B cell (primary cell): Measurements from ENCODE around the gene MAGI2. TPM values are rescaled to one million over a fixed set of nuclear protein-coding genes. Genes with fewer than 3 reads are reported as not detected.

Source experiments
- ATAC-seq: fragments of 200-7000 bp; cut with Tn5 transposase; one replicate; pipeline ENCODE4 v1.10.0; 2021; ENCODE audit warnings: low read depth, mild to moderate bottlenecking, moderate number of reproducible peaks, moderate library complexity
- CTCF ChIA-PET: fragments of 350-600 bp; sonication (Branson Sonifier 250); formaldehyde crosslinking; loops from one replicate; lab custom pipeline; 2021; ENCODE audit warnings: antibody characterized with exemption, inconsistent platforms; lab: Charles Lee
- POLR2A ChIA-PET: fragments of 350-600 bp; sonication (Branson Sonifier 250); formaldehyde crosslinking; loops from one replicate; lab custom pipeline; 2021; ENCODE audit warnings: antibody characterized with exemption; lab: Charles Lee
- DNase-seq: peaks from one replicate; pipeline ENCODE4 v3.0.0; 2013
- H2AFZ ChIP-seq: 2 replicates; pipeline ENCODE4 v1.6.1; 2012; ENCODE audit warnings: mild to moderate bottlenecking, low read depth, low read length; ENCODE audit not compliant: insufficient read depth, poor library complexity, severe bottlenecking
- H3K27ac ChIP-seq, 2 donors: 1 replicate in 1 of 2; 2 replicates in 1 of 2; pipeline ENCODE4 v1.5.1; 2012 to 2013; ENCODE audit warnings: low read length in 2 of 2, mild to moderate bottlenecking in 2 of 2, moderate library complexity in 1 of 2
- H3K27me3 ChIP-seq, 4 experiments: fragments of 200-600 bp in 1 of 4; sonication (generic) in 1 of 4; replicated peaks in 1 of 4; 1 replicate in 2 of 4; 2 replicates in 2 of 4; pipeline versions ENCODE4 v1.6.1 to v1.7.0; 2013 to 2016; ENCODE audit warnings: low read length in 3 of 4, mild to moderate bottlenecking in 2 of 4, mixed read lengths in 1 of 4, moderate library complexity in 1 of 4; ENCODE audit not compliant: insufficient read depth in 4 of 4, control insufficient read depth in 3 of 4; ENCODE audit errors: control extremely low read depth in 1 of 4
- H3K36me3 ChIP-seq, 2 experiments: replicated peaks in 1 of 2; 1 replicate in 1 of 2; 2 replicates in 1 of 2; pipeline versions ENCODE4 v1.6.1 to v1.7.1; 2013; ENCODE audit warnings: low read length in 1 of 2; ENCODE audit not compliant: insufficient read depth in 2 of 2, control insufficient read depth in 1 of 2; ENCODE audit errors: control extremely low read depth in 1 of 2, extremely low read depth in 1 of 2
- H3K4me1 ChIP-seq, 2 donors: fragments of 200-600 bp in 1 of 2; sonication (generic) in 1 of 2; 1 replicate in 1 of 2; 2 replicates in 1 of 2; pipeline versions ENCODE4 v1.5.1 to v1.6.1; 2013 to 2017; ENCODE audit warnings: low read length in 2 of 2; ENCODE audit not compliant: control insufficient read depth in 2 of 2, insufficient read depth in 2 of 2
- H3K4me2 ChIP-seq: replicated peaks from 2 replicates; pipeline ENCODE3; 2012; ENCODE audit warnings: mild to moderate bottlenecking, low read depth, low read length; ENCODE audit not compliant: poor library complexity, severe bottlenecking
- H3K4me3 ChIP-seq, 5 experiments: fragments of 200-600 bp in 1 of 5; sonication (generic) in 1 of 5; 1 replicate in 3 of 5; 2 replicates in 2 of 5; pipeline versions ENCODE4 v1.5.1 to v1.7.0; 2011 to 2016; ENCODE audit warnings: low read length in 4 of 5, mild to moderate bottlenecking in 4 of 5, low read depth in 2 of 5, control low read depth in 1 of 5, moderate library complexity in 1 of 5; ENCODE audit not compliant: insufficient read depth in 1 of 5; ENCODE audit errors: control extremely low read depth in 1 of 5, extremely low read depth in 1 of 5
- H3K79me2 ChIP-seq: fragments of 200-600 bp; sonication (generic); one replicate; pipeline ENCODE4 v1.6.0; 2016; ENCODE audit warnings: low read length; ENCODE audit not compliant: control insufficient read depth, insufficient read depth
- H3K9ac ChIP-seq: fragments of 200-600 bp; sonication (generic); 2 replicates; pipeline ENCODE4 v1.6.1; 2017; ENCODE audit warnings: mild to moderate bottlenecking, low read length, moderate library complexity
- H3K9me3 ChIP-seq, 3 donors: one replicate each; pipeline versions ENCODE4 v1.6.1 to v1.7.1; 2013; ENCODE audit warnings: low read length in 2 of 3; ENCODE audit not compliant: control insufficient read depth in 2 of 3, insufficient read depth in 1 of 3; ENCODE audit errors: control extremely low read depth in 1 of 3
- H4K20me1 ChIP-seq: 2 replicates; pipeline ENCODE4 v1.6.0; 2012; ENCODE audit warnings: mild to moderate bottlenecking, low read length; ENCODE audit not compliant: insufficient read depth, control insufficient read depth, poor library complexity, severe bottlenecking
- H3K27ac Mint-ChIP-seq: one replicate; pipeline ENCODE4 v1.8.0; 2021; ENCODE audit warnings: mixed read lengths
- H3K27me3 Mint-ChIP-seq: one replicate; pipeline ENCODE4 v1.8.0; 2021; ENCODE audit warnings: mixed read lengths
- H3K4me1 Mint-ChIP-seq: one replicate; pipeline ENCODE4 v1.8.0; 2021; ENCODE audit warnings: mixed read lengths
- H3K4me3 Mint-ChIP-seq: one replicate; pipeline ENCODE4 v1.8.0; 2021; ENCODE audit warnings: mixed read lengths
- H3K9me3 Mint-ChIP-seq: one replicate; pipeline ENCODE4 v1.8.0; 2022; ENCODE audit warnings: mixed read lengths; ENCODE audit not compliant: insufficient read depth
- EZH2 ChIP-seq: IDR thresholded peaks from 2 replicates; pipeline ENCODE4 v1.6.1; 2012; ENCODE audit warnings: borderline replicate concordance, low read depth, mild to moderate bottlenecking, moderate library complexity, low read length; ENCODE audit not compliant: insufficient read depth, poor library complexity, severe bottlenecking
- WGBS: methylation state at CpG from one replicate; pipeline ENCODE4 v1.1.5; 2013; ENCODE audit warnings: missing lambda C conversion rate; ENCODE audit not compliant: insufficient coverage; 5-methylcytosine and 5-hydroxymethylcytosine counted together
- intact Hi-C: fragments of 100-400 bp; cut with micrococcal nuclease; formaldehyde crosslinking; loops from one replicate; pipeline ENCODE4 v1.10.0; 2022
- polyA plus RNA-seq: library from polyadenylated mRNA; depleted of rRNA; stranded (reverse); fragments of >200 nt; gene quantifications from 2 replicates; pipeline ENCODE4 v1.2.3, GENCODE V29; 2012
- total RNA-seq, 2 donors: library from RNA; stranded (reverse); fragments of 120-200 nt in 1 of 2; gene quantifications; 1 replicate in 1 of 2; 2 replicates in 1 of 2; pipeline versions ENCODE4 v1.2.3 to v1.2.4, GENCODE V29; 2013 to 2022
- TF ChIP-seq, protein P1 (sequence below): fragments of 200-600 bp; IDR thresholded peaks from one replicate; pipeline ENCODE4 v1.8.0; 2022; ENCODE audit warnings: antibody characterized with exemption, mild to moderate bottlenecking

MAGI2 gene
- total and polyA plus RNA-seq, 2 donors (not counting 1 experiment from before 2014, with no cell fraction given): 0.16 to 0.64 TPM

DNA sequence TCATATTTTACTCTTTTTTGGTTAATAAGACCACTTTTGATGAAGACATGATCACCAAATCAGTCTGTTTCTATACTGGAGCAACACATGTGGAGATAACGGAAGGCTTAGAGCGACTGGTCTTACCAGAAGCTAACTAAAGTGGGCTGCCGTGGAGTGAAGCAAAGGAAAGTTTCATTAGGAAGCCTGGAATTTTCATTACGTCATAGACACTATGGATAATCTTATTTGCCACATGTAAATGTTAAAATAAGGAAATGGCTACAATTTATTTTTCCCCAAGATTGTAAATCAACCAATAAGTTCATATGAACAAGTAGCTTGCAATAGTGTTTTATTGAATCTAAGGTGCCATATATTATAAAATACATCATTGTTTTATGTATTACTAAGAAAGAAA is 1469.5 kb downstream of the MAGI2 start:
- no peaks in the 10 kb centered on the region for H4K20me1 ChIP-seq
- intact Hi-C loops: no loop called here
- H2AFZ ChIP-seq: no peak overlapping the region
- H3K27me3 Mint-ChIP-seq: peaks cover 7% of the 10 kb centered on the region
- no peaks in the 10 kb centered on the region for H3K9me3 ChIP-seq
- H3K27ac ChIP-seq: no peak overlapping the region
- ChIA-PET POLR2A (interaction anchor here (0.7 kb wide), 1 partner anchor 52 kb away, joined by 5 read pairs; no protein-coding TSS in a partner anchor), CTCF (interaction anchor here (0.8 kb wide), 1 partner anchor 56 kb away, joined by 3 read pairs; no protein-coding TSS in a partner anchor)
- H3K4me1 ChIP-seq: no peaks in the 10 kb centered on the region
- no peaks in the 10 kb centered on the region for H3K36me3 ChIP-seq
- no peak overlapping the region for H3K4me3 ChIP-seq
- 100% methylated on average over 1 of the region's 4 CpGs for WGBS
- H3K9me3 Mint-ChIP-seq: no peaks in the 10 kb centered on the region
- no peak for DNase-seq
- H3K4me2 ChIP-seq: no peak overlapping the region
- no peak for ATAC-seq
- H3K9ac ChIP-seq: no peak overlapping the region
- H3K27me3 ChIP-seq: no peaks in the 10 kb centered on the region
- TF ChIP-seq, protein P1, sequence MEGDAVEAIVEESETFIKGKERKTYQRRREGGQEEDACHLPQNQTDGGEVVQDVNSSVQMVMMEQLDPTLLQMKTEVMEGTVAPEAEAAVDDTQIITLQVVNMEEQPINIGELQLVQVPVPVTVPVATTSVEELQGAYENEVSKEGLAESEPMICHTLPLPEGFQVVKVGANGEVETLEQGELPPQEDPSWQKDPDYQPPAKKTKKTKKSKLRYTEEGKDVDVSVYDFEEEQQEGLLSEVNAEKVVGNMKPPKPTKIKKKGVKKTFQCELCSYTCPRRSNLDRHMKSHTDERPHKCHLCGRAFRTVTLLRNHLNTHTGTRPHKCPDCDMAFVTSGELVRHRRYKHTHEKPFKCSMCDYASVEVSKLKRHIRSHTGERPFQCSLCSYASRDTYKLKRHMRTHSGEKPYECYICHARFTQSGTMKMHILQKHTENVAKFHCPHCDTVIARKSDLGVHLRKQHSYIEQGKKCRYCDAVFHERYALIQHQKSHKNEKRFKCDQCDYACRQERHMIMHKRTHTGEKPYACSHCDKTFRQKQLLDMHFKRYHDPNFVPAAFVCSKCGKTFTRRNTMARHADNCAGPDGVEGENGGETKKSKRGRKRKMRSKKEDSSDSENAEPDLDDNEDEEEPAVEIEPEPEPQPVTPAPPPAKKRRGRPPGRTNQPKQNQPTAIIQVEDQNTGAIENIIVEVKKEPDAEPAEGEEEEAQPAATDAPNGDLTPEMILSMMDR: no peak
- TF ChIP-seq EZH2: no peak
- H3K79me2 ChIP-seq: no peaks in the 10 kb centered on the region
- H3K4me1 Mint-ChIP-seq: no peaks in the 10 kb centered on the region
- no peak overlapping the region for H3K27ac Mint-ChIP-seq
- no peak overlapping the region for H3K4me3 Mint-ChIP-seq

DNA sequence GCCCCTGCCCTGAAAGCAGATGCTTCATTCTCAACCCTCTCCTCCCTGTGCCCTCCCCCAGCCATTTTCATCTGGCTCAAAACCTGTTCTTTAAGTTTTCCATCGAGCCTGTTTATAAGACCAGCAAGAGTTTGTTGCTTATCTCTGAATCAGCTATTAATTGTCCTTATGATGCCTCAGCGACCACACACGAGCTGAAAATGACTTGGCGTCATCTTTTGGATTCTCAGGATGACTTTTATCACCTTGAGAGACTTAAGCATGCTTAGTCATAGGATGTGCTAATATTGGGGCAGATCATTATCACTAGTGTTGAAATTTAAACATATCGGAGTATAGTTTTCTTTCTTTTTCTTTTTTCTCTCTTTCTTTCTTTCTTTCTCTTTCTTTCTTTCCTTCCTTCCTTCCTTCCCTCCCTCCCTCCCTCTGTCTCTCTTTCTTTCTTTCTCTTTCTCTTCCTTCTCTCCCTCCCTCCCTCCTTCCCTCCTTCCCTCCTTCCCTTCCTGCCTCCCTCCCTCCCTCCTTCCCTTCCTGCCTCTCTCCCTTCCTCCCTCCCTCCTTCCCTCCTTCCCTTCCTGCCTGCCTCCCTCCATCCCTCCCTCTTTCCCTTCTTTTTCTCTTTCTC is 1470.4 kb downstream of the MAGI2 start:
- H3K4me3 ChIP-seq: no peak overlapping the region
- no peak overlapping the region for H3K4me3 Mint-ChIP-seq
- H2AFZ ChIP-seq: no peak overlapping the region
- H3K9me3 ChIP-seq: no peaks in the 10 kb centered on the region
- POLR2A ChIA-PET: no interaction called here
- TF ChIP-seq, protein P1: no peak
- no peak for TF ChIP-seq EZH2
- H3K4me2 ChIP-seq: no peak overlapping the region
- H3K27me3 Mint-ChIP-seq: peaks cover 5% of the 10 kb centered on the region
- WGBS: 59% methylated on average over 3 of the region's 5 CpGs
- intact Hi-C loops: no loop called here
- H3K9ac ChIP-seq: no peak overlapping the region
- no peaks in the 10 kb centered on the region for H3K4me1 ChIP-seq
- no peak overlapping the region for H3K27ac ChIP-seq
- no peaks in the 10 kb centered on the region for H3K4me1 Mint-ChIP-seq
- no peak for ATAC-seq
- H3K27ac Mint-ChIP-seq: no peak overlapping the region
- no peak for DNase-seq
- H3K79me2 ChIP-seq: no peaks in the 10 kb centered on the region
- no peaks in the 10 kb centered on the region for H3K9me3 Mint-ChIP-seq
- no peaks in the 10 kb centered on the region for H4K20me1 ChIP-seq
- CTCF ChIA-PET: no interaction called here
- H3K36me3 ChIP-seq: no peaks in the 10 kb centered on the region
- H3K27me3 ChIP-seq: no peaks in the 10 kb centered on the region
